Eye (tissue), 1 donor: ENCODE data around the gene PPP1R18.
"Not testable (repeated sequence)": the region's sequence is repeated elsewhere in the genome, so short reads cannot be mapped to it uniquely, and the experiment has no call there.

Experiments used
- DNase-seq: peaks from one replicate; pipeline ENCODE4 v3.0.0-alpha.2; 2015

The PPP1R18 gene

GRCh38 chr6:30719791-30720737, 33.6 kb upstream of the PPP1R18 start, which contains the start of gene TUBB:
Gene TUBB (plus strand): TSS chr6:30720352. CDS start chr6:30720507, 155 bp downstream.
- DNase-seq = peak; percentile 99

DNA sequence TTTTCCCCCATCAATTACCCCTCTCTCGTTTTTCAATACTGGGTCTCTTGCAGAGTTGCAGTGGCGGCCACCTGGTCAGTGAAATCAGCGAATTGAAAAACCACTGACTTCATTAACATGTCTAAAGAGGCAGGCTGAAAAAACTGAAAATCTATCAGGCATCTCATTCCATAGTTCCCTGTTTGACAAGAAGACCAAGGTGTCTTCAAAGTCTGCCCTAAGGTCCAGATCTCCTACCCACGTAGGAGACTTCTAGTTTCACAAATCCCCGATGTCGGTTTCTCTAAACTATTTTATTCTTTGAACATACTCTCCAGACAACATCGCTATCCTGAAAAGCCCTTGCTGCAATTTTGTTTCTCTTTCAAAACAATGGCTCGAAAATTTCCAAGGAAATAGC, 32.9 kb upstream of the PPP1R18 start:
- DNase-seq = no peak

- not testable (repeated sequence) for DNase-seq
Measured at GRCh38 chr6:30717845-30718720, 31.6 kb upstream of the PPP1R18 start.

- DNase-seq = peak; percentile 99
Measured at GRCh38 chr6:30717129-30717844, 30.8 kb upstream of the PPP1R18 start, which contains the start of gene MDC1. Gene MDC1 (minus strand): TSS chr6:30717281. CDS start chr6:30715175, 2,106 bp downstream.

DNA sequence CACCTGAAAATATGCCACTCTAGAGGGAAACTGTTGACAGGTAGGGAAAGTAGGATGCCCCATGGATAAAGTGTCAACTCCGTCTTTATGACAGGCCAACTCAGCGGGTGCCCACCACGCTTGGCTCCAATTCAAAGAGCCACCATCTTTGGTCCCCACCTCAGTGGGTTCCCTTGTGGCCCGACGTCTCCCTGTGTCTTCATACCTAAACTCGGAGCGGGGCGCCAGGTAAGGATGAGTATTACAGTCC, 30.4 kb upstream of the PPP1R18 start:
- DNase-seq = no peak

- no peak for DNase-seq
Measured at GRCh38 chr6:30714263-30714662, 27.8 kb upstream of the PPP1R18 start.

GRCh38 chr6:30712441-30712945, 26.0 kb upstream of the PPP1R18 start:
- no peak for DNase-seq

GRCh38 chr6:30711758-30712380, 25.4 kb upstream of the PPP1R18 start:
- no peak for DNase-seq

GRCh38 chr6:30709101-30709868, 22.8 kb upstream of the PPP1R18 start:
- no peak for DNase-seq

- no peak for DNase-seq
Measured at GRCh38 chr6:30707281-30707850, 20.9 kb upstream of the PPP1R18 start.

- no peak for DNase-seq
Measured at GRCh38 chr6:30705620-30706019, 19.2 kb upstream of the PPP1R18 start.

DNA sequence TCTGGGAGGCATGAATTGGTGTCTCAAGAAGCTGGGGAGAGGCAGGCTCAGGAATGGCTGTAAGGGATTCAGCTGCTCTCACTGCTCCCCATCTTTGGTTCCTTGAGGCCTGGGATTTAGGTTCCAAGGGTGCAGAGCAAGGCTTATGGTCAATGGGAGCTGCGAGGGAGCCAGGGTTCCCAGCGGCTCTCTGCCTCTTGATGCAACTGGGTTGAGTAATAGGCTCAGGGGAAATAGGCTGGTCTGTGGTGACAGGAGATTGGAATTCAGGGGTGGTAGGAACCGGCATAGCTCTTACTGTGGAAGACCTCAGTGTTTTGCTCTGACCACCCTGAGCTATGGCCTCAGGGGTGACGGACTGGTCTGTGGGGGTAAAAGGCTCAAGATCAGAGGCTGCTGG, 17.4 kb upstream of the PPP1R18 start:
- DNase-seq = no peak

DNA sequence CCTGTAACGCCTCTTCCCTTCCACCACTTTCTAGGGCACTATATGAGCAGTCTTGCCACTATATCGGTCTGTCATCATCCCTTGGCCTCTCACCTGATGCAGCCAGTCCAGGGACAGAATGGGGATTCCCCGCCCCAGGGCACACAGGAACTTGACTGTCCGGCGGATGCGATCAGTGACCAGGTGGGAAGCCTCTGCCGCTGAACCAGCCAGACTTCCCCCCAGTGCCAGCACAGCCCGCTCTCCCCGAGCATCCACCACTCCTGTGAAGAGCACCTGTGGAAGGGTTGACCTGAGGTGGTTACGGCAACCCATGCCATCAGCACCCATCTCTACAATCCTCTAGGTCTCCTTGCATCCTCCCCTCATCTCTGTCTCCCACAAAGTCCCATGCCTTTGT, 16.6 kb upstream of the PPP1R18 start:
- no peak for DNase-seq

- no peak for DNase-seq
Measured at GRCh38 chr6:30700340-30700739, 13.9 kb upstream of the PPP1R18 start.

GRCh38 chr6:30696432-30696831, 10.0 kb upstream of the PPP1R18 start:
- DNase-seq = no peak

- DNase-seq = peak; percentile 52
Measured at GRCh38 chr6:30691208-30691847, 4.9 kb upstream of the PPP1R18 start.

- peak; percentile 96 for DNase-seq
Measured at GRCh38 chr6:30690403-30691207, 4.2 kb upstream of the PPP1R18 start, which contains the start of gene NRM. Gene NRM (minus strand): TSS chr6:30690984. CDS start chr6:30690974, 10 bp downstream.

DNA sequence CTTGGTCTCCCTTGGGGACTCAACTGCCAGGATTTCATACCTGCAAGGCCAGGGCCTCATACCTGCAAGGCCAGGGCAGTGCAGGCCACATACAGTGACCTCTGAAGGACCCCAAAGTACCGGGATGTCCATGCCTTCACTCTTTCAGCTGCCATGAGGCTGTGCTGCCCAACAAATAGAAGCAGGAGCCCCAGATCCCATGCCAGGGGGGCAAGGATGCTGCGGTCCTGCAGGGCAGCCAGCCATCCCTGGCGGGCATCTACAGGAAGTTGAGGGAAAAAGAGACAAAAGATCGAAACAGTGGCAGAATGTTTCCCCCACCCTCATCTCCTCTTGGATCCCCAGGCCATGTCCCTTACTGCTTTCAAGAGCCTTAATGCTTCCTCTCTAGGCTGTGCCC, 3.5 kb upstream of the PPP1R18 start:
- DNase-seq = no peak

DNA sequence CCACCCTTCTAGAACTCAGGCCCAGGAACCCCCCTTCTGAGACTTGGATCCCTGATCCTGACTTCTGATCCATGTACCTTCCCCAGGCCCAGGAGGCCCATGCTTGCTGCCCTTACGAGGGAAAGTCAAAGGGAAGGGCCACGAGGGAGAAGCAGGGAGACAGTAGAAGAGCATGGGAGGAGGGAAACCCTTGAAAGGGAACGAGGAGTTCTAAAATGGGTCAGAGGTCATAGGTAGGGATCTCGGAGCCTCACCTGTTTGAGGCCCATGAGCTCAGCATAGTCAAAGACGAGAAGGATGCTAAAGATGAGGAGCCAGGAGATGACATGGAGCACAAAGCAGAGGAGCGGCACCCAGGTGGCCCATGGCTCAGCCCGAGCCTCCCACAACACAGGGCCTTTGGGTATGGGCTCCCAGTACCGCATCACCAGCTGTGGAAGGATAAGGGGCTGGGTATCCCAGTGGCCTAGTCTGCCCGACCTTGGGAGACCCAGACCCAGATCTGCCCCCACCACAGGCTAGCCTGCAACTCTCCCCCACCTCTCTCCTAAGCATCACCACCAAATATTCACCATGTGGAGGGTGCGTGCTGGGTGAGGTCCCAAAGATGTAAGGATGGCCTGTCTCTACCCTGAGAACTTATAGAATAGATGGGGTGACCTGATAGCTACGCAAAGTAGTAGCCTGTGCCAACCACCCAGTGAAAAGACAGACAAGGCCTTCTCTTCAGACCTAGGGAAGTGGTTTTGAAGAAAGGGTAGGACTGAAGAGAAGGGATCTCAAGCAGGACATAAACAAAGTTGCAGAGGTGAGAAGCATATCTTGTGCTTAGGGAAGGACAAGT, 2.8 kb upstream of the PPP1R18 start:
- DNase-seq = no peak
